K562 (cell line): ENCODE results near the gene ITGB2. TPM values are rescaled to one million over a fixed set of nuclear protein-coding genes. Genes with fewer than 3 reads are reported as not detected.
A peak's percentile ranks its signal among the peaks of the same experiment; 100 is the strongest.

Source experiments
- CBX8 ChIP-seq: fragments of 200-600 bp; sonication (generic); IDR thresholded peaks from 2 replicates; pipeline ENCODE4 v1.6.1; 2012; ENCODE audit warnings: borderline replicate concordance, mixed run types, low read depth, mild to moderate bottlenecking, moderate library complexity, mixed read lengths, low read length, control low read depth, inconsistent platforms; ENCODE audit not compliant: poor library complexity, severe bottlenecking; ENCODE audit errors: extremely low read depth
- JUND ChIP-seq, 2 experiments: IDR thresholded peaks; 2 replicates in 1 of 2; 3 replicates in 1 of 2; pipeline ENCODE4 v1.6.1; 2011; ENCODE audit warnings: borderline replicate concordance in 2 of 2, low read depth in 2 of 2, low read length in 2 of 2, improper control_type of control experiment in 1 of 2, missing biosample characterization in 1 of 2, missing genetic modification characterization in 1 of 2, missing genetic modification reagents in 1 of 2
- NFE2 ChIP-seq: IDR thresholded peaks from 2 replicates; pipeline ENCODE4 v1.6.1; 2014; ENCODE audit warnings: antibody characterized with exemption, low read depth
- POLR2B ChIP-seq: fragments of 450-650 bp; IDR thresholded peaks from 2 replicates; pipeline ENCODE4 v1.6.1; 2018; ENCODE audit warnings: low read depth; ENCODE audit not compliant: partially characterized antibody
- POLR3G ChIP-seq: IDR thresholded peaks from 2 replicates; pipeline ENCODE4 v1.6.1; 2011; ENCODE audit not compliant: insufficient read length, insufficient replicate concordance; ENCODE audit errors: extremely low read depth
- SIN3B ChIP-seq: fragments of 450-650 bp; IDR thresholded peaks from 2 replicates; pipeline ENCODE4 v1.6.1; 2017; ENCODE audit warnings: low read depth, mild to moderate bottlenecking, moderate library complexity
- SMARCE1 ChIP-seq: fragments of 450-650 bp; IDR thresholded peaks from 2 replicates; pipeline ENCODE4 v1.7.1; 2016; ENCODE audit warnings: mild to moderate bottlenecking
- STAT5A ChIP-seq: IDR thresholded peaks from 2 replicates; pipeline ENCODE4 v1.6.1; 2012; ENCODE audit warnings: low read length, inconsistent platforms, borderline replicate concordance
- TCF3 ChIP-seq: sonication (generic); formaldehyde crosslinking; IDR thresholded peaks from 2 replicates; pipeline ENCODE4 v1.4.0; 2020; ENCODE audit warnings: mild to moderate bottlenecking, missing genetic modification reagents
- U2AF1 ChIP-seq: fragments of 200-400 bp; formaldehyde crosslinking; optimal IDR thresholded peaks from 2 replicates; pipeline ENCODE3; 2017; ENCODE audit warnings: mild to moderate bottlenecking, low read depth, low read length, moderate library complexity
- ZC3H8 ChIP-seq: fragments of 450-650 bp; IDR thresholded peaks from 2 replicates; pipeline ENCODE4 v1.6.1; 2017
- ZNF140 ChIP-seq: fragments of 250-450 bp; sonication (Bioruptor Pico); IDR thresholded peaks from 2 replicates; pipeline ENCODE4 v1.8.0; 2021; ENCODE audit warnings: moderate library complexity, mild to moderate bottlenecking, inconsistent platforms
- ZNF699 ChIP-seq: fragments of 250-450 bp; sonication (Bioruptor Pico); IDR thresholded peaks from 2 replicates; pipeline ENCODE4 v1.8.0; 2021; ENCODE audit warnings: mild to moderate bottlenecking, moderate library complexity; ENCODE audit not compliant: insufficient replicate concordance
- polyA plus RNA-seq, 8 experiments: library from polyadenylated mRNA; depleted of rRNA in 4 of 8; stranded (reverse) in 5 of 8; unstranded in 3 of 8; fragments of >200 nt; fragmentation: Nextera tagmentation in 2 of 8; fragmentation: Illumina TruSeq in 1 of 8; extraction: Ambion mirVana in 2 of 8; extraction: Trizol in 1 of 8; gene quantifications; 2 replicates each; pipeline versions ENCODE4 v1.2.1 to v1.2.3, GENCODE V29; 2011 to 2014; ENCODE audit warnings: inconsistent platforms in 1 of 8, missing spikeins in 1 of 8
- total RNA-seq, 7 experiments: library from RNA; depleted of rRNA in 6 of 7; stranded (reverse); fragments of >200 nt in 6 of 7; fragmentation: Illumina TruSeq in 2 of 7; extraction: Trizol in 2 of 7; gene quantifications; 2 replicates each; pipeline versions ENCODE4 v1.2.1 to v1.2.3, GENCODE V29; 2011 to 2021; ENCODE audit warnings: low replicate concordance in 1 of 7
- TF ChIP-seq, protein P1 (sequence below): fragments of 250-450 bp; sonication (Bioruptor Pico); IDR thresholded peaks from 2 replicates; pipeline ENCODE4 v1.5.1; 2021; ENCODE audit warnings: mild to moderate bottlenecking
- TF ChIP-seq, protein P2 (sequence below): sonication (generic); formaldehyde crosslinking; IDR thresholded peaks from 2 replicates; pipeline ENCODE4 v1.8.0; 2022; ENCODE audit warnings: mild to moderate bottlenecking, missing genetic modification reagents
- TF ChIP-seq, protein P3 (sequence below): fragments of 450-650 bp; IDR thresholded peaks from 2 replicates; pipeline ENCODE4 v1.6.1; 2016; ENCODE audit warnings: mild to moderate bottlenecking
- TF ChIP-seq, protein P4 (sequence below): fragments of 450-650 bp; IDR thresholded peaks from 2 replicates; pipeline ENCODE4 v1.6.1; 2016; ENCODE audit warnings: missing biosample characterization, missing genetic modification characterization

ITGB2 gene
- total and polyA plus RNA-seq, 9 of the 15 experiments (the other 6 are each of a cell fraction or from before 2014, with no cell fraction given) = 0.07 to 1.3 (median 0.51) TPM; not detected in 2

DNA sequence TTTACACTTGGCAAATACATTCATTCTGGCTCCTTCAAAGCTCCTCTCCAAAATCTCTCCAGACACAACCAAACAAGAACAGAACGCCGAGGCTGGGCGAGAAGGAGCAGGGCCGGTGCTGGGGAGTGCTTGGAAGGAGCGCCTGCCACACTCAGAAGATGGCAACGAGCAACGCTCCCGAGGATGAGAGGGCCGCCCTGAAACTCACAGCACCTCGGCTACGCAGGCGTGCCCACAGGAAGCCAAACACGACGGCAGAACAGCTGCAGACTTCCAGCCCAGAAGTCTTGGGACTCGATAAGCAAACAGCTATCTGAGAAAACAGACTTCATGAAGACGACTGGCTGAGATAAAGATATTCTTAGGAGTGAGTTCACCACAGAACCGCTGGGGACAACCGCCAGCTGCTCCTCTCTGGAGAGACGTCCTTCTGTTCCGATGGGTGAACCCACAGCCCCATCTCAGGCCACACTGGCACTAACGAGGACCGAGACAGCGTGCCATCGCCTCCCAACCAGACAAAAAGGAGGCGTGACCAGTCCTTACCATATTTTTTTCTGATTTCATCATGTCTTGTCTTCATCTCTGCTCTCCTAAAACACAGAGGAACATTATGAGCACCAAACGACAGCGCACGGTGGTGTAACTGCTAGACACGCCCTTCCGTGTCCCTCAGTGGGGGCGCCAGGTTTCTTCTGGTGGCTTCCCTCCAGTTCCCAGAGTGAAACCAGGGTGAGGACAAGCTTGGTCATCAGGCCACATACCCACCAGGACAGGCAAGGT is 65.8 kb downstream of the ITGB2 start (continued):
- TF ChIP-seq, protein P1, sequence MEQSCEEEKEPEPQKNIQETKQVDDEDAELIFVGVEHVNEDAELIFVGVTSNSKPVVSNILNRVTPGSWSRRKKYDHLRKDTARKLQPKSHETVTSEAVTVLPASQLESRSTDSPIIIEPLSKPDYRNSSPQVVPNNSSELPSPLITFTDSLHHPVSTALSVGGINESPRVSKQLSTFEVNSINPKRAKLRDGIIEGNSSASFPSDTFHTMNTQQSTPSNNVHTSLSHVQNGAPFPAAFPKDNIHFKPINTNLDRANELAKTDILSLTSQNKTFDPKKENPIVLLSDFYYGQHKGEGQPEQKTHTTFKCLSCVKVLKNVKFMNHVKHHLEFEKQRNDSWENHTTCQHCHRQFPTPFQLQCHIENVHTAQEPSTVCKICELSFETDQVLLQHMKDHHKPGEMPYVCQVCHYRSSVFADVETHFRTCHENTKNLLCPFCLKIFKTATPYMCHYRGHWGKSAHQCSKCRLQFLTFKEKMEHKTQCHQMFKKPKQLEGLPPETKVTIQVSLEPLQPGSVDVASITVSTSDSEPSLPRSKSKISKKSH (CRISPR knock-in tag) = no peak
- TF ChIP-seq STAT5A = peak; percentile 97
- peak; percentile 94 for TF ChIP-seq SMARCE1
- TF ChIP-seq, protein P2, sequence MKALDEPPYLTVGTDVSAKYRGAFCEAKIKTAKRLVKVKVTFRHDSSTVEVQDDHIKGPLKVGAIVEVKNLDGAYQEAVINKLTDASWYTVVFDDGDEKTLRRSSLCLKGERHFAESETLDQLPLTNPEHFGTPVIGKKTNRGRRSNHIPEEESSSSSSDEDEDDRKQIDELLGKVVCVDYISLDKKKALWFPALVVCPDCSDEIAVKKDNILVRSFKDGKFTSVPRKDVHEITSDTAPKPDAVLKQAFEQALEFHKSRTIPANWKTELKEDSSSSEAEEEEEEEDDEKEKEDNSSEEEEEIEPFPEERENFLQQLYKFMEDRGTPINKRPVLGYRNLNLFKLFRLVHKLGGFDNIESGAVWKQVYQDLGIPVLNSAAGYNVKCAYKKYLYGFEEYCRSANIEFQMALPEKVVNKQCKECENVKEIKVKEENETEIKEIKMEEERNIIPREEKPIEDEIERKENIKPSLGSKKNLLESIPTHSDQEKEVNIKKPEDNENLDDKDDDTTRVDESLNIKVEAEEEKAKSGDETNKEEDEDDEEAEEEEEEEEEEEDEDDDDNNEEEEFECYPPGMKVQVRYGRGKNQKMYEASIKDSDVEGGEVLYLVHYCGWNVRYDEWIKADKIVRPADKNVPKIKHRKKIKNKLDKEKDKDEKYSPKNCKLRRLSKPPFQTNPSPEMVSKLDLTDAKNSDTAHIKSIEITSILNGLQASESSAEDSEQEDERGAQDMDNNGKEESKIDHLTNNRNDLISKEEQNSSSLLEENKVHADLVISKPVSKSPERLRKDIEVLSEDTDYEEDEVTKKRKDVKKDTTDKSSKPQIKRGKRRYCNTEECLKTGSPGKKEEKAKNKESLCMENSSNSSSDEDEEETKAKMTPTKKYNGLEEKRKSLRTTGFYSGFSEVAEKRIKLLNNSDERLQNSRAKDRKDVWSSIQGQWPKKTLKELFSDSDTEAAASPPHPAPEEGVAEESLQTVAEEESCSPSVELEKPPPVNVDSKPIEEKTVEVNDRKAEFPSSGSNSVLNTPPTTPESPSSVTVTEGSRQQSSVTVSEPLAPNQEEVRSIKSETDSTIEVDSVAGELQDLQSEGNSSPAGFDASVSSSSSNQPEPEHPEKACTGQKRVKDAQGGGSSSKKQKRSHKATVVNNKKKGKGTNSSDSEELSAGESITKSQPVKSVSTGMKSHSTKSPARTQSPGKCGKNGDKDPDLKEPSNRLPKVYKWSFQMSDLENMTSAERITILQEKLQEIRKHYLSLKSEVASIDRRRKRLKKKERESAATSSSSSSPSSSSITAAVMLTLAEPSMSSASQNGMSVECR (CRISPR knock-in tag) = peak; percentile 21; the same call in 1 of the 2 replicates
- TF ChIP-seq ZNF699 (CRISPR knock-in tag) = peak; percentile 39
- TF ChIP-seq CBX8 = no peak
- no peak for TF ChIP-seq POLR3G
- no peak for TF ChIP-seq POLR2B
- TF ChIP-seq, protein P3, sequence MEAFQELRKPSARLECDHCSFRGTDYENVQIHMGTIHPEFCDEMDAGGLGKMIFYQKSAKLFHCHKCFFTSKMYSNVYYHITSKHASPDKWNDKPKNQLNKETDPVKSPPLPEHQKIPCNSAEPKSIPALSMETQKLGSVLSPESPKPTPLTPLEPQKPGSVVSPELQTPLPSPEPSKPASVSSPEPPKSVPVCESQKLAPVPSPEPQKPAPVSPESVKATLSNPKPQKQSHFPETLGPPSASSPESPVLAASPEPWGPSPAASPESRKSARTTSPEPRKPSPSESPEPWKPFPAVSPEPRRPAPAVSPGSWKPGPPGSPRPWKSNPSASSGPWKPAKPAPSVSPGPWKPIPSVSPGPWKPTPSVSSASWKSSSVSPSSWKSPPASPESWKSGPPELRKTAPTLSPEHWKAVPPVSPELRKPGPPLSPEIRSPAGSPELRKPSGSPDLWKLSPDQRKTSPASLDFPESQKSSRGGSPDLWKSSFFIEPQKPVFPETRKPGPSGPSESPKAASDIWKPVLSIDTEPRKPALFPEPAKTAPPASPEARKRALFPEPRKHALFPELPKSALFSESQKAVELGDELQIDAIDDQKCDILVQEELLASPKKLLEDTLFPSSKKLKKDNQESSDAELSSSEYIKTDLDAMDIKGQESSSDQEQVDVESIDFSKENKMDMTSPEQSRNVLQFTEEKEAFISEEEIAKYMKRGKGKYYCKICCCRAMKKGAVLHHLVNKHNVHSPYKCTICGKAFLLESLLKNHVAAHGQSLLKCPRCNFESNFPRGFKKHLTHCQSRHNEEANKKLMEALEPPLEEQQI = peak; percentile 82; the same call in 1 of the 2 replicates
- TF ChIP-seq SIN3B = no peak
- no peak for TF ChIP-seq ZC3H8
- peak; percentile 34; the same call in 1 of the 2 replicates for TF ChIP-seq NFE2
- TF ChIP-seq ZNF140 (CRISPR knock-in tag) = no peak; the same call in 1 of the 2 replicates
- peak; percentile 86 for TF ChIP-seq JUND (IDR thresholded peaks at IDR 0.05; ENCODE audit: borderline replicate concordance, low read depth, low read length)
- TF ChIP-seq JUND (tag; IDR thresholded peaks at IDR 0.05; ENCODE audit: borderline replicate concordance, low read depth, low read length) = no peak; the same call in 1 of the 3 replicates
- TF ChIP-seq, protein P4, sequence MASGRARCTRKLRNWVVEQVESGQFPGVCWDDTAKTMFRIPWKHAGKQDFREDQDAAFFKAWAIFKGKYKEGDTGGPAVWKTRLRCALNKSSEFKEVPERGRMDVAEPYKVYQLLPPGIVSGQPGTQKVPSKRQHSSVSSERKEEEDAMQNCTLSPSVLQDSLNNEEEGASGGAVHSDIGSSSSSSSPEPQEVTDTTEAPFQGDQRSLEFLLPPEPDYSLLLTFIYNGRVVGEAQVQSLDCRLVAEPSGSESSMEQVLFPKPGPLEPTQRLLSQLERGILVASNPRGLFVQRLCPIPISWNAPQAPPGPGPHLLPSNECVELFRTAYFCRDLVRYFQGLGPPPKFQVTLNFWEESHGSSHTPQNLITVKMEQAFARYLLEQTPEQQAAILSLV = peak; percentile 20; the same call in 1 of the 2 replicates
- TF ChIP-seq TCF3 (CRISPR knock-in tag) = peak; percentile 100
- TF ChIP-seq U2AF1 = no peak
